ENCODE results near the gene GATC. TPM values are rescaled to one million over a fixed set of nuclear protein-coding genes. Genes with fewer than 3 reads are reported as not detected.

GATC gene
- total RNA-seq, 6 experiments from 2014 or later: 16.3 to 30.9 (median 24.0) TPM

DNA sequence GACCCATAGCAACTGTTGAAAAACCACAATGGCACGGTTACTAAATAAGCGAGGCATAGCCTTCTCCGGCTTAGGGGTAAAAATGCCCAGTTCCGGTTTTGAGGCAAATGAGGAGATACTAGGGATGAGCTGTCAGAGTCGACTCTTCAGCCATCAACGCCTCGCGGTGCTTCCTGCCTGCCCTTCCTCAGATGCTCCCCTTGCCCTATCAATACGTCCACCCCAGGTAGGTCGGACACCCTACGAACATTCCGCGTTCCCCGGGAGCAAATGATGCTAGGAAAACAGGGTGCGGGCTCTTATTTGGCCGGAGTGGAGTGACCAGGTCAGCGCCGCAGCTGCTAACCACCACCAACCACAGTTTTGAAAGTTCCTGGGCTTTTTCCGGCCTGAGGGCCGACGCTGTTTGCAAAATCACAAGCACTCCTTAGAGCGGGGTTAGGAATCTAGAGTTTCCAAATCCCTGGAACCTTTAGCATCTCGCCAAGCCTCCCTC lies 22.1 kb downstream of the GATC start:
- Mint-ChIP-seq H3K27me3 (ENCODE audit: insufficient read depth) (peaks cover 2% of the 10 kb centered on the region; the same call in 1 of the 2 replicates), H3K36me3 (ENCODE audit: low read depth) (peaks cover 36% of the 10 kb centered on the region), H3K4me1 (ENCODE audit: low read depth) (peaks cover 38% of the 10 kb centered on the region), H3K27ac (peak overlapping the region; percentile 82), H3K4me3 (peak overlapping the region; percentile 95), H3K9me3 (no peaks in the 10 kb centered on the region)
- TF ChIP-seq, protein P1, sequence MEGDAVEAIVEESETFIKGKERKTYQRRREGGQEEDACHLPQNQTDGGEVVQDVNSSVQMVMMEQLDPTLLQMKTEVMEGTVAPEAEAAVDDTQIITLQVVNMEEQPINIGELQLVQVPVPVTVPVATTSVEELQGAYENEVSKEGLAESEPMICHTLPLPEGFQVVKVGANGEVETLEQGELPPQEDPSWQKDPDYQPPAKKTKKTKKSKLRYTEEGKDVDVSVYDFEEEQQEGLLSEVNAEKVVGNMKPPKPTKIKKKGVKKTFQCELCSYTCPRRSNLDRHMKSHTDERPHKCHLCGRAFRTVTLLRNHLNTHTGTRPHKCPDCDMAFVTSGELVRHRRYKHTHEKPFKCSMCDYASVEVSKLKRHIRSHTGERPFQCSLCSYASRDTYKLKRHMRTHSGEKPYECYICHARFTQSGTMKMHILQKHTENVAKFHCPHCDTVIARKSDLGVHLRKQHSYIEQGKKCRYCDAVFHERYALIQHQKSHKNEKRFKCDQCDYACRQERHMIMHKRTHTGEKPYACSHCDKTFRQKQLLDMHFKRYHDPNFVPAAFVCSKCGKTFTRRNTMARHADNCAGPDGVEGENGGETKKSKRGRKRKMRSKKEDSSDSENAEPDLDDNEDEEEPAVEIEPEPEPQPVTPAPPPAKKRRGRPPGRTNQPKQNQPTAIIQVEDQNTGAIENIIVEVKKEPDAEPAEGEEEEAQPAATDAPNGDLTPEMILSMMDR (IDR thresholded peaks at IDR 0.05): no peak
- DNase-seq: peak; percentile 46

DNA sequence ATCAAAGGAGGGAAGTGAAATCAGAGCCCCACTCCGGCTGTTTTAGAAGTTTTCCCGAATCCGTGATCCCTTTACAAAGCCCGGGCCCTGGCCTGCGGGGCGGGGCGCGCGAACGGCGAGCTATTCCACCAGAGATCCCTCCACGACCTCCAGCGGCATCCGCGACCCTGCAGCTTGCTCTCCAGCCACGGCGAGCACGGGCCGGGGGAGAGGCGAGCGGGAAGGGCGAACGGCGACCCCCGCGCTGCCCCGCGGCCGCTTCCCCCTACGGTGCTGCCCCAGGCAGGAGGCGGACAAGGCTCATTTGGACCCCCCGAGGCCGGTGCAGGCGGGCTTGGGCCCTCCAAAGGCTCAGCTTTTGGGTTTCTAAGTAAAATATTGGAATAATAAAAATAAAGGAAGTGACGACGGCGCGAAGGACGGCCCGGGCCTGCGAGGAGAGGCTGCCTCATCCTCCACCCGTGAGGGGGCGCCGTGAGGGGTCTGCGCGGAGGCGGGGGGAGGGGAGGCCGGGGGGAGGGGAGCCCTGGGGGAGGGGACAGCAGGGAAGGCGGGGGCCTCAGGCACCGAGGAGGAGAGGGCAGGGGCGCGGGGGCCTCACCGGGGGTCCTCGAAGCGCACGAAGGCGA lies 22.7 kb downstream of the GATC start:
- H3K4me3 Mint-ChIP-seq: peak overlapping the region; percentile 95
- no peaks in the 10 kb centered on the region for H3K9me3 Mint-ChIP-seq
- peak; percentile 16 for DNase-seq
- H3K4me1 Mint-ChIP-seq (ENCODE audit: low read depth): peaks cover 43% of the 10 kb centered on the region
- peaks cover 2% of the 10 kb centered on the region; the same call in 1 of the 2 replicates for H3K27me3 Mint-ChIP-seq (ENCODE audit: insufficient read depth)
- TF ChIP-seq, protein P1 (IDR thresholded peaks at IDR 0.05): no peak
- H3K36me3 Mint-ChIP-seq (ENCODE audit: low read depth): peaks cover 36% of the 10 kb centered on the region
- H3K27ac Mint-ChIP-seq: peak overlapping the region; percentile 82

DNA sequence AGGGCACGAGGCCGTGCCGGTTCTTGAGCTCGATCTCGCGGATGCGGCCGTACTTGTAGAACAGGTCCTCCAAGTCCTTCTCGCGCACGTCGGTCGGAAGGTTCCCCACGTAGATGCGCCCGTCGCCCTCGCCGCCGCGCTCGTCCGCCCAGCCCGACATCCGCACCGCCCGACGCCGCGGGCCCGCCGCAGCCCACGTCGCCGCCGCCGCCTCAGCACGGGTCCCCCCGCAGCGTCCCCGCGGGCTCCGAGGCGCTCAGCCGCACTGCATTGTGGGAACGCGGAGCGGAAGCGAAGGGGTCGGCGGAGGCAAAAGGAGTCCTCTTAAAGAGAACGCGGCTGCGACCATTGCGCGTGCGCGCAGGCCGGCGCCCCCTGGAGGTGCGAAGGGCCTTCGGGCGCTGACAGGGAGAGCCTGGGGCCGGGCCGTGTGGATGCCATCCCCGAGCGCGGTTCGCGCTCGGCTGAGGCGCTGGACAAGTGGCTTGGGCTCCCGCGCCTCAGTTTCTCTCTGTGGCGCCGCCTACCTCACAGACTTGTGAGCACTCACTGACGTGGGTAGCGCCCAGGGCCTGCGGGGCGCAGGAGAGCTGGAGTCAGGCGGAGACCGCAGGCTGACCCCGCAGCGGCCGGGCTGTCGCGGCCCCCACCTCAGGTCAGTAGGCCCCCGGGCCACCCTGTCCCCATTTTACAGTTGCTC lies 23.4 kb downstream of the GATC start, which contains the start of gene SRSF9:
SRSF9 (minus strand) TSS at position 299 of the 700 bp plus-strand sequence; CDS start at position 160, 139 bp downstream.
- Mint-ChIP-seq H3K36me3 (ENCODE audit: low read depth) (peaks cover 31% of the 10 kb centered on the region), H3K27ac (peak within 1 kb of the TSS; percentile 82), H3K4me3 (peak within 1 kb of the TSS; percentile 95), H3K9me3 (no peaks in the 10 kb centered on the region), H3K4me1 (ENCODE audit: low read depth) (peaks cover 49% of the 10 kb centered on the region), H3K27me3 (ENCODE audit: insufficient read depth) (peaks cover 2% of the 10 kb centered on the region; the same call in 1 of the 2 replicates)
- DNase-seq: peak; percentile 93
- TF ChIP-seq, protein P1 (IDR thresholded peaks at IDR 0.05): peak; percentile 89

DNA sequence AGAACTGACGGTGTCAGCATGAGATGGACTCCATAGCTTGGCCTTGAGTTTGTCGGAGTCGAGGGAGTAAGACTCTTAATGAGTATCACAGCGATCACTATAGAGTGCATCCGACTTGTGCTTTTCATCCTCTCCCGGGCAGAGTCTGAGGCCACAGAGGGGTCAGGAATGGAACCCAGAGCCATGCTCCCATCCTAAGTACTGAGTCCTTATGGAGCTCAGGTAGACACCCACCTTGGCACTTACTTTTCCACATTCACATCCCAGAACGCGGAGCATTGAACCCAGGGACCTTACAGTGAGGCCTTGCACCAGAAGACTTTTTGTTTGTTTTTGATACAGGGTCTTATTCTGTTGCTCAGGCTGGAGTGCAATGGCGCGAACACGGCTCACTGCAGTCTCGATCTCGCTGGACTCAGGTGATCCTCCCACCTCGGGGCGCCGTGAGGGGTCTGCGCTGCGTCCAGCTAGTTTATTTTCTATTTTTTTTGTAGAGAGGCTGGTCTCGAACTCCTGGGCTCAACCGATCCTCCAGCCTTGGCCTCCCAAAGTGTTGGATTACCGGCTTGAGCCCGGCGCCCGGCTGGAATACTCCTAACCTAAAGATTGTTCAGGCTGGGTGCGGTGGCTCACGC lies 24.0 kb downstream of the GATC start:
- peaks cover 2% of the 10 kb centered on the region; the same call in 1 of the 2 replicates for H3K27me3 Mint-ChIP-seq (ENCODE audit: insufficient read depth)
- H3K36me3 Mint-ChIP-seq (ENCODE audit: low read depth): peaks cover 26% of the 10 kb centered on the region
- peak overlapping the region; percentile 82; the same call in 1 of the 2 replicates for H3K27ac Mint-ChIP-seq
- no peaks in the 10 kb centered on the region for H3K9me3 Mint-ChIP-seq
- peak overlapping the region; percentile 95 for H3K4me3 Mint-ChIP-seq
- TF ChIP-seq, protein P1 (IDR thresholded peaks at IDR 0.05): no peak
- peaks cover 54% of the 10 kb centered on the region for H3K4me1 Mint-ChIP-seq (ENCODE audit: low read depth)
- DNase-seq: no peak

DNA sequence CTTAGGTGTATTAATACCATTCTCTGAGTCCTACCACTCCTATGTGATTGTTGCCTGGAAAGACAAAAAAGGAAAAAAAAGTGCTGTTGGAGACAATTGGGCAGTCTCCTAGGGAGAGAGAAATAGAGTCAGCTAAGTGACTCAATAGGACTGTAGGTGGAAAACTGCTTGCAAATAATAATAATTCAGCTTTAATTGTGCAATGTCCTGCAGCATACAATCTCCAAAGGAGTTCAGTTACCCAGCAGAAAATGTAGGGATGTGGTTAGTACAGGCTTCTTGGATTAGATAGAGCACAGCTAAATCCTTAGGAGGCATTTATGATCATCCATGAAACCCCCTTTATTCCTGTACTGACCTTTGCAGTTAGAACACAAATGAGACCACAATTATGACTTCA lies 26.3 kb downstream of the GATC start:
- DNase-seq: no peak
- Mint-ChIP-seq H3K27me3 (ENCODE audit: insufficient read depth) (no peaks in the 10 kb centered on the region; the same call in none of the 2 replicates), H3K4me1 (ENCODE audit: low read depth) (peaks cover 32% of the 10 kb centered on the region), H3K36me3 (ENCODE audit: low read depth) (peaks cover 10% of the 10 kb centered on the region), H3K4me3 (no peak overlapping the region), H3K9me3 (no peaks in the 10 kb centered on the region), H3K27ac (no peak overlapping the region)
- TF ChIP-seq, protein P1 (IDR thresholded peaks at IDR 0.05): no peak
